ENCODE data around the gene GUCA1C. TPM values are rescaled to one million over a fixed set of nuclear protein-coding genes. Genes with fewer than 3 reads are reported as not detected.
A peak's percentile ranks its signal among the peaks of the same experiment; 100 is the strongest.

The GUCA1C gene
- total RNA-seq, 1 experiment from 2014 or later: not detected

GRCh38 chr3:108891833-108892232 lies 61.8 kb downstream of the GUCA1C start (continued):
- TF ChIP-seq CTCF (IDR thresholded peaks at IDR 0.05) (no peak), AR (CRISPR knock-in tag; IDR thresholded peaks at IDR 0.05) (no peak), NFATC4 (CRISPR knock-in tag; IDR thresholded peaks at IDR 0.05) (no peak), ZNF512 (CRISPR knock-in tag; IDR thresholded peaks at IDR 0.05; ENCODE audit: borderline replicate concordance) (no peak), SMAD4 (CRISPR knock-in tag; IDR thresholded peaks at IDR 0.05) (no peak), MAX (CRISPR knock-in tag; IDR thresholded peaks at IDR 0.05) (no peak), ATF2 (CRISPR knock-in tag; IDR thresholded peaks at IDR 0.05; ENCODE audit: borderline replicate concordance, low read depth) (no peak), MXD4 (CRISPR knock-in tag; IDR thresholded peaks at IDR 0.05; ENCODE audit: borderline replicate concordance) (no peak), PRRX2 (CRISPR knock-in tag; IDR thresholded peaks at IDR 0.05) (no peak), USF1 (CRISPR knock-in tag; IDR thresholded peaks at IDR 0.05) (no peak), ZNF121 (CRISPR knock-in tag; IDR thresholded peaks at IDR 0.05) (no peak), ZSCAN18 (CRISPR knock-in tag; IDR thresholded peaks at IDR 0.05) (no peak), FOXP1 (CRISPR knock-in tag; IDR thresholded peaks at IDR 0.05; ENCODE audit: borderline replicate concordance) (no peak), ZNF317 (CRISPR knock-in tag; IDR thresholded peaks at IDR 0.05; ENCODE audit: borderline replicate concordance, low read depth) (no peak)

GRCh38 chr3:108887777-108888176 lies 65.9 kb downstream of the GUCA1C start:
- ATAC-seq: peak; percentile 83
- Mint-ChIP-seq H3K27ac (peak overlapping the region; percentile 31; the same call in 1 of the 2 replicates), H3K27me3 (ENCODE audit: low read depth) (no peaks in the 10 kb centered on the region), H3K9me3 (no peaks in the 10 kb centered on the region), H3K4me3 (no peak overlapping the region), H3K4me1 (peaks cover 16% of the 10 kb centered on the region), H3K36me3 (no peaks in the 10 kb centered on the region)
- POLR2A ChIA-PET: no interaction called here
- CTCF ChIA-PET: interaction anchor here (1.4 kb wide), 1 partner anchor 27 kb away, joined by 4 read pairs; no protein-coding TSS in a partner anchor
- DNase-seq (ENCODE audit: low spot score): no peak
- no peak for TF ChIP-seq ATF3 (CRISPR knock-in tag; conservative IDR thresholded peaks at IDR 0.05)
- no peak for TF ChIP-seq MAX (CRISPR knock-in tag; IDR thresholded peaks at IDR 0.05)
- TF ChIP-seq CDX4 (CRISPR knock-in tag; IDR thresholded peaks at IDR 0.05; ENCODE audit: borderline replicate concordance): no peak
- TF ChIP-seq E2F4 (CRISPR knock-in tag; IDR thresholded peaks at IDR 0.05; ENCODE audit: borderline replicate concordance, low read depth): no peak
- no peak for TF ChIP-seq SP1 (CRISPR knock-in tag; conservative IDR thresholded peaks at IDR 0.05)
- no peak for TF ChIP-seq ZSCAN18 (CRISPR knock-in tag; IDR thresholded peaks at IDR 0.05)

All from WTC11 (cell line).